B cell (primary cell): Measurements from ENCODE around the gene COPS3. TPM values are rescaled to one million over a fixed set of nuclear protein-coding genes. Genes with fewer than 3 reads are reported as not detected.

Source experiments
- ATAC-seq: fragments of 200-7000 bp; cut with Tn5 transposase; one replicate; pipeline ENCODE4 v1.10.0; 2021; ENCODE audit warnings: low read depth, mild to moderate bottlenecking, moderate number of reproducible peaks, moderate library complexity
- CTCF ChIA-PET: fragments of 350-600 bp; sonication (Branson Sonifier 250); formaldehyde crosslinking; loops from one replicate; lab custom pipeline; 2021; ENCODE audit warnings: antibody characterized with exemption, inconsistent platforms; lab: Charles Lee
- POLR2A ChIA-PET: fragments of 350-600 bp; sonication (Branson Sonifier 250); formaldehyde crosslinking; loops from one replicate; lab custom pipeline; 2021; ENCODE audit warnings: antibody characterized with exemption; lab: Charles Lee
- DNase-seq: peaks from one replicate; pipeline ENCODE4 v3.0.0; 2013
- H2AFZ ChIP-seq: 2 replicates; pipeline ENCODE4 v1.6.1; 2012; ENCODE audit warnings: mild to moderate bottlenecking, low read depth, low read length; ENCODE audit not compliant: insufficient read depth, poor library complexity, severe bottlenecking
- H3K27ac ChIP-seq, 2 donors: 1 replicate in 1 of 2; 2 replicates in 1 of 2; pipeline ENCODE4 v1.5.1; 2012 to 2013; ENCODE audit warnings: low read length in 2 of 2, mild to moderate bottlenecking in 2 of 2, moderate library complexity in 1 of 2
- H3K27me3 ChIP-seq, 4 experiments: fragments of 200-600 bp in 1 of 4; sonication (generic) in 1 of 4; replicated peaks in 1 of 4; 1 replicate in 2 of 4; 2 replicates in 2 of 4; pipeline versions ENCODE4 v1.6.1 to v1.7.0; 2013 to 2016; ENCODE audit warnings: low read length in 3 of 4, mild to moderate bottlenecking in 2 of 4, mixed read lengths in 1 of 4, moderate library complexity in 1 of 4; ENCODE audit not compliant: insufficient read depth in 4 of 4, control insufficient read depth in 3 of 4; ENCODE audit errors: control extremely low read depth in 1 of 4
- H3K36me3 ChIP-seq, 2 experiments: replicated peaks in 1 of 2; 1 replicate in 1 of 2; 2 replicates in 1 of 2; pipeline versions ENCODE4 v1.6.1 to v1.7.1; 2013; ENCODE audit warnings: low read length in 1 of 2; ENCODE audit not compliant: insufficient read depth in 2 of 2, control insufficient read depth in 1 of 2; ENCODE audit errors: control extremely low read depth in 1 of 2, extremely low read depth in 1 of 2
- H3K4me1 ChIP-seq, 2 donors: fragments of 200-600 bp in 1 of 2; sonication (generic) in 1 of 2; 1 replicate in 1 of 2; 2 replicates in 1 of 2; pipeline versions ENCODE4 v1.5.1 to v1.6.1; 2013 to 2017; ENCODE audit warnings: low read length in 2 of 2; ENCODE audit not compliant: control insufficient read depth in 2 of 2, insufficient read depth in 2 of 2
- H3K4me2 ChIP-seq: replicated peaks from 2 replicates; pipeline ENCODE3; 2012; ENCODE audit warnings: mild to moderate bottlenecking, low read depth, low read length; ENCODE audit not compliant: poor library complexity, severe bottlenecking
- H3K4me3 ChIP-seq, 5 experiments: fragments of 200-600 bp in 1 of 5; sonication (generic) in 1 of 5; 1 replicate in 3 of 5; 2 replicates in 2 of 5; pipeline versions ENCODE4 v1.5.1 to v1.7.0; 2011 to 2016; ENCODE audit warnings: low read length in 4 of 5, mild to moderate bottlenecking in 4 of 5, low read depth in 2 of 5, control low read depth in 1 of 5, moderate library complexity in 1 of 5; ENCODE audit not compliant: insufficient read depth in 1 of 5; ENCODE audit errors: control extremely low read depth in 1 of 5, extremely low read depth in 1 of 5
- H3K79me2 ChIP-seq: fragments of 200-600 bp; sonication (generic); one replicate; pipeline ENCODE4 v1.6.0; 2016; ENCODE audit warnings: low read length; ENCODE audit not compliant: control insufficient read depth, insufficient read depth
- H3K9ac ChIP-seq: fragments of 200-600 bp; sonication (generic); 2 replicates; pipeline ENCODE4 v1.6.1; 2017; ENCODE audit warnings: mild to moderate bottlenecking, low read length, moderate library complexity
- H3K9me3 ChIP-seq, 3 donors: one replicate each; pipeline versions ENCODE4 v1.6.1 to v1.7.1; 2013; ENCODE audit warnings: low read length in 2 of 3; ENCODE audit not compliant: control insufficient read depth in 2 of 3, insufficient read depth in 1 of 3; ENCODE audit errors: control extremely low read depth in 1 of 3
- H4K20me1 ChIP-seq: 2 replicates; pipeline ENCODE4 v1.6.0; 2012; ENCODE audit warnings: mild to moderate bottlenecking, low read length; ENCODE audit not compliant: insufficient read depth, control insufficient read depth, poor library complexity, severe bottlenecking
- H3K27ac Mint-ChIP-seq: one replicate; pipeline ENCODE4 v1.8.0; 2021; ENCODE audit warnings: mixed read lengths
- H3K27me3 Mint-ChIP-seq: one replicate; pipeline ENCODE4 v1.8.0; 2021; ENCODE audit warnings: mixed read lengths
- H3K4me1 Mint-ChIP-seq: one replicate; pipeline ENCODE4 v1.8.0; 2021; ENCODE audit warnings: mixed read lengths
- H3K4me3 Mint-ChIP-seq: one replicate; pipeline ENCODE4 v1.8.0; 2021; ENCODE audit warnings: mixed read lengths
- H3K9me3 Mint-ChIP-seq: one replicate; pipeline ENCODE4 v1.8.0; 2022; ENCODE audit warnings: mixed read lengths; ENCODE audit not compliant: insufficient read depth
- EZH2 ChIP-seq: IDR thresholded peaks from 2 replicates; pipeline ENCODE4 v1.6.1; 2012; ENCODE audit warnings: borderline replicate concordance, low read depth, mild to moderate bottlenecking, moderate library complexity, low read length; ENCODE audit not compliant: insufficient read depth, poor library complexity, severe bottlenecking
- WGBS: methylation state at CpG from one replicate; pipeline ENCODE4 v1.1.5; 2013; ENCODE audit warnings: missing lambda C conversion rate; ENCODE audit not compliant: insufficient coverage; 5-methylcytosine and 5-hydroxymethylcytosine counted together
- intact Hi-C: fragments of 100-400 bp; cut with micrococcal nuclease; formaldehyde crosslinking; loops from one replicate; pipeline ENCODE4 v1.10.0; 2022
- polyA plus RNA-seq: library from polyadenylated mRNA; depleted of rRNA; stranded (reverse); fragments of >200 nt; gene quantifications from 2 replicates; pipeline ENCODE4 v1.2.3, GENCODE V29; 2012
- total RNA-seq, 2 donors: library from RNA; stranded (reverse); fragments of 120-200 nt in 1 of 2; gene quantifications; 1 replicate in 1 of 2; 2 replicates in 1 of 2; pipeline versions ENCODE4 v1.2.3 to v1.2.4, GENCODE V29; 2013 to 2022
- TF ChIP-seq, protein P1 (sequence below): fragments of 200-600 bp; IDR thresholded peaks from one replicate; pipeline ENCODE4 v1.8.0; 2022; ENCODE audit warnings: antibody characterized with exemption, mild to moderate bottlenecking

The COPS3 gene
- total and polyA plus RNA-seq, 2 donors (not counting 1 experiment from before 2014, with no cell fraction given), result 37.2 to 45.5 TPM

DNA sequence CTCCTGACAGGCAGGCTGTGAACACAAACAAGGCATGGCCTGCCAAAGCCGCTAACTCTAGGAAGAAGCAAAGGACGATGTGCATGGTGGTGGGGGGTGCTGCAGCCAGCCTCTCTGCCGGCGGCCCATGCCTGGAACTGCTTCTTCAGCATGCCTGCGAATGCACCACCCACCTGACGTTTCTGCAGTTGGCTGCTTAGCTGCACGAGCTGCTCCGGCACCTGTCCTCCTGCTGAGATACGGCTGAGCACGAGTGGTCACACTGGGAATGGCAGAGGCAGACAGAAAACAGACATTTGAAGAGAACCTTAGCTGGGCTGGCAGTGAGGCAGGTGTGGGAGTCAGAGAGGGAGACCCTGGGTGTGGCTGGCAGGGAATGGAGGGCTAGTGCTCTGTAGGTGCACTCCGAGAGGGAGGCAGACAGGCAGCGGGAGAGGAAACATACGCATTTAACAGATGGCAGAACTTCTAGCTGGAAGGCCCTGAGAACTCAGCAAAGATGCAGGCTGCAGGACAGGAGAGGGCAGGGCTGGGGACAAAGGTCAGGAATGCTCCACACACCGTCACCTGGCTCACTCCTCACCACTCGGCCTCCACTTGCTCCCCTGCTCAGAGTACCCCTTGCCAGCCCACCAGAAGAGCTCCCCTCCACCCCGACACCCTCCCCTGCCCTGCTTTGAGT is 49.3 kb downstream of the COPS3 start:
- ChIA-PET POLR2A (no interaction called here), CTCF (interaction anchor here (0.7 kb wide), 1 partner anchor 8 kb away, joined by 3 read pairs; no protein-coding TSS in a partner anchor)
- H3K4me1 Mint-ChIP-seq, result peaks cover 19% of the 10 kb centered on the region
- Histone ChIP-seq H3K4me3 (no peak overlapping the region), H3K27me3 (no peaks in the 10 kb centered on the region), H3K4me2 (no peak overlapping the region), H2AFZ (no peak overlapping the region), H3K79me2 (peaks cover 53% of the 10 kb centered on the region), H3K36me3 (peaks cover 2 to 44% of the 10 kb centered on the region in 2 experiments), H3K9me3 (no peaks in the 10 kb centered on the region), H4K20me1 (peaks cover 14% of the 10 kb centered on the region), H3K4me1 (peaks cover 9 to 13% of the 10 kb centered on the region in 2 donors), H3K27ac (no peak overlapping the region), H3K9ac (no peak overlapping the region)
- H3K27me3 Mint-ChIP-seq, result no peaks in the 10 kb centered on the region
- 97% methylated on average over 13 of the region's 16 CpGs for WGBS
- no peak overlapping the region for H3K4me3 Mint-ChIP-seq
- DNase-seq (no peak), ATAC-seq (no peak)
- intact Hi-C loops, result loop anchor here (10.0 kb wide), 1 partner anchor 47 kb away; no protein-coding TSS in a partner anchor
- H3K27ac Mint-ChIP-seq, result no peak overlapping the region
- no peaks in the 10 kb centered on the region for H3K9me3 Mint-ChIP-seq
- TF ChIP-seq, protein P1, sequence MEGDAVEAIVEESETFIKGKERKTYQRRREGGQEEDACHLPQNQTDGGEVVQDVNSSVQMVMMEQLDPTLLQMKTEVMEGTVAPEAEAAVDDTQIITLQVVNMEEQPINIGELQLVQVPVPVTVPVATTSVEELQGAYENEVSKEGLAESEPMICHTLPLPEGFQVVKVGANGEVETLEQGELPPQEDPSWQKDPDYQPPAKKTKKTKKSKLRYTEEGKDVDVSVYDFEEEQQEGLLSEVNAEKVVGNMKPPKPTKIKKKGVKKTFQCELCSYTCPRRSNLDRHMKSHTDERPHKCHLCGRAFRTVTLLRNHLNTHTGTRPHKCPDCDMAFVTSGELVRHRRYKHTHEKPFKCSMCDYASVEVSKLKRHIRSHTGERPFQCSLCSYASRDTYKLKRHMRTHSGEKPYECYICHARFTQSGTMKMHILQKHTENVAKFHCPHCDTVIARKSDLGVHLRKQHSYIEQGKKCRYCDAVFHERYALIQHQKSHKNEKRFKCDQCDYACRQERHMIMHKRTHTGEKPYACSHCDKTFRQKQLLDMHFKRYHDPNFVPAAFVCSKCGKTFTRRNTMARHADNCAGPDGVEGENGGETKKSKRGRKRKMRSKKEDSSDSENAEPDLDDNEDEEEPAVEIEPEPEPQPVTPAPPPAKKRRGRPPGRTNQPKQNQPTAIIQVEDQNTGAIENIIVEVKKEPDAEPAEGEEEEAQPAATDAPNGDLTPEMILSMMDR, result no peak
- no peak for TF ChIP-seq EZH2
